HepG2 (cell line): Measurements from ENCODE around the gene NME4. TPM values are rescaled to one million over a fixed set of nuclear protein-coding genes. Genes with fewer than 3 reads are reported as not detected.
A peak's percentile ranks its signal among the peaks of the same experiment; 100 is the strongest.

ENCODE experiments used
- AFF4 ChIP-seq: sonication (generic); formaldehyde crosslinking; IDR thresholded peaks from 2 replicates; pipeline ENCODE4 v1.4.0; 2020; ENCODE audit warnings: missing genetic modification reagents
- ARNTL ChIP-seq: sonication (generic); formaldehyde crosslinking; IDR thresholded peaks from 2 replicates; pipeline ENCODE4 v1.4.0; 2020; ENCODE audit warnings: mild to moderate bottlenecking, missing genetic modification reagents
- DR1 ChIP-seq: sonication (generic); formaldehyde crosslinking; IDR thresholded peaks from 2 replicates; pipeline ENCODE4 v1.8.0; 2021; ENCODE audit warnings: mild to moderate bottlenecking, missing genetic modification reagents, inconsistent platforms
- E2F2 ChIP-seq: sonication (generic); formaldehyde crosslinking; IDR thresholded peaks from 2 replicates; pipeline ENCODE4 v1.4.0; 2020; ENCODE audit warnings: missing genetic modification reagents, borderline replicate concordance
- GTF2F1 ChIP-seq: fragments of 150-350 bp; IDR thresholded peaks from 2 replicates; pipeline ENCODE4 v1.6.1; 2014; ENCODE audit warnings: low read length
- HOXA3 ChIP-seq: sonication (generic); formaldehyde crosslinking; IDR thresholded peaks from 2 replicates; pipeline ENCODE4 v1.5.0; 2020; ENCODE audit warnings: missing genetic modification reagents
- HOXA7 ChIP-seq: sonication (generic); formaldehyde crosslinking; IDR thresholded peaks from 2 replicates; pipeline ENCODE4 v1.8.1; 2022; ENCODE audit warnings: mild to moderate bottlenecking, missing genetic modification reagents, moderate library complexity
- MED1 ChIP-seq: sonication (generic); formaldehyde crosslinking; IDR thresholded peaks from 2 replicates; pipeline ENCODE4 v1.4.0; 2020; ENCODE audit warnings: missing genetic modification reagents
- PCBP1 ChIP-seq: fragments of 200-400 bp; formaldehyde crosslinking; IDR thresholded peaks from 2 replicates; pipeline ENCODE4 v1.6.1; 2017; ENCODE audit warnings: mild to moderate bottlenecking, low read depth, low read length, borderline replicate concordance
- SIX1 ChIP-seq: sonication (generic); formaldehyde crosslinking; IDR thresholded peaks from 2 replicates; pipeline ENCODE4 v1.4.0; 2020; ENCODE audit warnings: missing genetic modification reagents, borderline replicate concordance
- SP1 ChIP-seq, 2 experiments: fragments of 450-650 bp in 1 of 2; sonication (generic) in 1 of 2; formaldehyde crosslinking in 1 of 2; IDR thresholded peaks; 2 replicates each; pipeline versions ENCODE4 v1.4.0 to v1.6.1; 2016 to 2020; ENCODE audit warnings: missing genetic modification reagents in 1 of 2
- TAF1 ChIP-seq: sonication (generic); formaldehyde crosslinking; IDR thresholded peaks from 2 replicates; pipeline ENCODE4 v1.4.0; 2020; ENCODE audit warnings: missing genetic modification reagents
- THAP11 ChIP-seq: IDR thresholded peaks from 2 replicates; pipeline ENCODE4 v1.6.1; 2016; ENCODE audit warnings: missing biosample characterization, missing genetic modification reagents
- THAP7 ChIP-seq: sonication (generic); formaldehyde crosslinking; IDR thresholded peaks from 2 replicates; pipeline ENCODE4 v1.8.1; 2023; ENCODE audit warnings: mild to moderate bottlenecking, missing genetic modification reagents
- ZBTB8A ChIP-seq: sonication (generic); formaldehyde crosslinking; IDR thresholded peaks from 2 replicates; pipeline ENCODE4 v1.4.0; 2020; ENCODE audit warnings: mild to moderate bottlenecking, low read depth, missing genetic modification reagents, borderline replicate concordance
- ZEB1 ChIP-seq: IDR thresholded peaks from 2 replicates; pipeline ENCODE4 v1.6.1; 2012; ENCODE audit warnings: mild to moderate bottlenecking, low read depth, inconsistent platforms; ENCODE audit not compliant: insufficient replicate concordance
- ZFY ChIP-seq: sonication (generic); formaldehyde crosslinking; IDR thresholded peaks from 2 replicates; pipeline ENCODE4 v1.4.0; 2020; ENCODE audit warnings: missing genetic modification reagents
- ZMYM2 ChIP-seq: sonication (generic); formaldehyde crosslinking; IDR thresholded peaks from 2 replicates; pipeline ENCODE4 v1.8.0; 2022; ENCODE audit warnings: mild to moderate bottlenecking, missing genetic modification reagents
- ZNF24 ChIP-seq: fragments of 450-650 bp; IDR thresholded peaks from 2 replicates; pipeline ENCODE4 v1.6.1; 2017; ENCODE audit warnings: antibody characterized with exemption, mild to moderate bottlenecking
- ZNF431 ChIP-seq: sonication (generic); formaldehyde crosslinking; IDR thresholded peaks from 2 replicates; pipeline ENCODE4 v1.9.0; 2022; ENCODE audit warnings: missing genetic modification reagents, low read depth, mild to moderate bottlenecking, borderline replicate concordance
- ZNF549 ChIP-seq: sonication (generic); formaldehyde crosslinking; IDR thresholded peaks from 2 replicates; pipeline ENCODE4 v1.5.0; 2020; ENCODE audit warnings: missing genetic modification reagents
- ZNF619 ChIP-seq: sonication (generic); formaldehyde crosslinking; IDR thresholded peaks from 2 replicates; pipeline ENCODE4 v1.4.0; 2020; ENCODE audit warnings: mild to moderate bottlenecking, missing genetic modification reagents
- ZNF710 ChIP-seq: sonication (generic); formaldehyde crosslinking; IDR thresholded peaks from 2 replicates; pipeline ENCODE4 v1.5.0; 2020; ENCODE audit warnings: mild to moderate bottlenecking, missing genetic modification reagents, borderline replicate concordance
- ZSCAN30 ChIP-seq: sonication (generic); formaldehyde crosslinking; IDR thresholded peaks from 2 replicates; pipeline ENCODE4 v1.5.0; 2020; ENCODE audit warnings: mild to moderate bottlenecking, missing genetic modification reagents
- polyA plus RNA-seq, 8 experiments: library from polyadenylated mRNA; depleted of rRNA in 3 of 8; stranded (reverse) in 7 of 8; unstranded in 1 of 8; fragments of >200 nt; fragmentation: Illumina TruSeq in 4 of 8; extraction: Trizol in 4 of 8; gene quantifications; 2 replicates each; pipeline versions ENCODE4 v1.2.1 to v1.2.3, GENCODE V29; 2011 to 2016; ENCODE audit warnings: low read depth in 4 of 8, missing spikeins in 1 of 8, mixed read lengths in 1 of 8; ENCODE audit not compliant: insufficient read depth in 1 of 8
- total RNA-seq, 5 experiments: library from RNA; depleted of rRNA; stranded (reverse); fragments of >200 nt; fragmentation: Illumina TruSeq; extraction: Trizol; gene quantifications; 2 replicates each; pipeline ENCODE4 v1.2.3, GENCODE V29; 2016; ENCODE audit warnings: low read depth in 1 of 5

NME4 gene
- total and polyA plus RNA-seq, 2 of the 13 experiments (the other 11 are each of a cell fraction or from before 2014, with no cell fraction given), result 121 to 263 TPM

GRCh38 chr16:425082-425718 lies 28.2 kb downstream of the NME4 start, which contains the start of gene RAB11FIP3 (continued):
- TF ChIP-seq ZNF710 (CRISPR knock-in tag), result peak; percentile 83
- no peak for TF ChIP-seq PCBP1
- TF ChIP-seq DR1 (CRISPR knock-in tag), result peak; percentile 72
- TF ChIP-seq ZBTB8A (CRISPR knock-in tag), result peak; percentile 44; the same call in 1 of the 2 replicates
- peak; percentile 86; the same call in 1 of the 2 replicates for TF ChIP-seq ZNF619 (CRISPR knock-in tag)
- TF ChIP-seq SIX1 (CRISPR knock-in tag), result no peak
- TF ChIP-seq THAP11 (CRISPR knock-in tag), result peak; percentile 57
- peak; percentile 40; the same call in 1 of the 2 replicates for TF ChIP-seq ZNF431 (CRISPR knock-in tag)
- TF ChIP-seq ZEB1, result peak; percentile 41
- peak; percentile 79 for TF ChIP-seq TAF1 (CRISPR knock-in tag)
- no peak for TF ChIP-seq ZNF549 (CRISPR knock-in tag)
- TF ChIP-seq SP1 (IDR thresholded peaks at IDR 0.05), result no peak
- no peak for TF ChIP-seq SP1 (CRISPR knock-in tag; IDR thresholded peaks at IDR 0.05)
- no peak for TF ChIP-seq ZSCAN30 (CRISPR knock-in tag)
- no peak for TF ChIP-seq AFF4 (CRISPR knock-in tag)
- peak; percentile 83; the same call in 1 of the 2 replicates for TF ChIP-seq THAP7
- TF ChIP-seq ZNF24, result no peak
- peak; percentile 63; the same call in 1 of the 2 replicates for TF ChIP-seq ZMYM2
- TF ChIP-seq GTF2F1, result no peak
- no peak for TF ChIP-seq HOXA7
- no peak for TF ChIP-seq E2F2 (CRISPR knock-in tag)
- peak; percentile 53 for TF ChIP-seq MED1 (CRISPR knock-in tag)
- TF ChIP-seq ARNTL (CRISPR knock-in tag), result peak; percentile 63; the same call in 1 of the 2 replicates
- TF ChIP-seq HOXA3 (CRISPR knock-in tag), result peak; percentile 72
- TF ChIP-seq ZFY (CRISPR knock-in tag), result peak; percentile 81
